Gastrocnemius medialis (tissue), 4 donors: Measurements from ENCODE around the gene TEX48. TPM values are rescaled to one million over a fixed set of nuclear protein-coding genes. Genes with fewer than 3 reads are reported as not detected.

Experiments
- ATAC-seq, 2 donors: fragments of 150-250 bp; one replicate each; pipeline ENCODE4 v1.9.1; 2016
- DNase-seq, 2 donors: peaks; one replicate each; pipeline ENCODE4 v3.0.0-alpha.2; 2019
- H3K27ac ChIP-seq, 4 donors: fragments of 200-600 bp; sonication (generic); 1 replicate in 1 of 4; 2 replicates in 3 of 4; pipeline ENCODE4 v1.5.1; 2016 to 2018; ENCODE audit warnings: mild to moderate bottlenecking in 2 of 4, moderate library complexity in 1 of 4
- H3K27me3 ChIP-seq, 3 donors: fragments of 200-600 bp; sonication (generic) in 2 of 3; 1 replicate in 1 of 3; 2 replicates in 2 of 3; pipeline versions ENCODE4 v1.5.1 to v1.6.0; 2016 to 2019; ENCODE audit warnings: mild to moderate bottlenecking in 1 of 3, moderate library complexity in 1 of 3
- H3K36me3 ChIP-seq, 2 donors: fragments of 200-600 bp; sonication (generic) in 1 of 2; one replicate each; pipeline ENCODE4 v1.5.1; 2017 to 2018
- H3K4me1 ChIP-seq, 2 donors: fragments of 200-600 bp; sonication (generic) in 1 of 2; one replicate each; pipeline ENCODE4 v1.5.1; 2016 to 2017; ENCODE audit warnings: mild to moderate bottlenecking in 2 of 2
- H3K4me3 ChIP-seq, 4 donors: fragments of 200-600 bp; sonication (generic) in 3 of 4; 1 replicate in 1 of 4; 2 replicates in 3 of 4; pipeline ENCODE4 v1.5.1; 2016 to 2019; ENCODE audit warnings: mild to moderate bottlenecking in 2 of 4
- H3K9me3 ChIP-seq, 3 donors: fragments of 200-600 bp; sonication (generic) in 2 of 3; 1 replicate in 1 of 3; 2 replicates in 2 of 3; pipeline ENCODE4 v1.5.1; 2016 to 2019
- CTCF ChIP-seq, 5 experiments: fragments of 450-650 bp in 3 of 5; fragments of 200-600 bp in 2 of 5; sonication (generic) in 2 of 5; IDR thresholded peaks in 4 of 5; conservative IDR thresholded peaks in 1 of 5; 1 replicate in 4 of 5; 2 replicates in 1 of 5; pipeline ENCODE4 v1.5.1; 2016 to 2019; ENCODE audit warnings: antibody characterized with exemption in 5 of 5, mild to moderate bottlenecking in 3 of 5, moderate library complexity in 3 of 5
- POLR2A ChIP-seq, 2 donors: fragments of 450-650 bp; IDR thresholded peaks; one replicate each; pipeline ENCODE4 v1.6.1; 2017; ENCODE audit warnings: antibody characterized with exemption in 2 of 2, mild to moderate bottlenecking in 2 of 2, moderate library complexity in 2 of 2
- in situ Hi-C, 4 donors: fragments of 200-750 bp; cut with MboI; loops; one replicate each; pipeline versions ENCODE4 v1.15.0 to v1.8.0; 2017; ENCODE audit warnings: low sequenced_read_pairs in 4 of 4
- intact Hi-C: fragments of 100-400 bp; cut with DNase I; formaldehyde crosslinking; loops from one replicate; pipeline ENCODE4 v1.15.1; 2023; ENCODE audit warnings: low total_unique reads
- total RNA-seq, 4 donors: library from RNA; depleted of rRNA; stranded (reverse); fragments of >200 nt; gene quantifications; one replicate each; pipeline versions ENCODE4 v1.1.0 to v1.2.3, GENCODE V29; 2016

The TEX48 gene
- total RNA-seq, 4 donors from 2014 or later = not detected

- Histone ChIP-seq H3K9me3 (no peaks in the 10 kb centered on the region), H3K36me3 (no peaks in the 10 kb centered on the region), H3K4me1 (no peaks in the 10 kb centered on the region), H3K27me3 (peaks cover 0 to 3% (median 0%) of the 10 kb centered on the region in 3 donors), H3K4me3 (no peak overlapping the region), H3K27ac (no peak overlapping the region)
- DNase-seq (no peak), ATAC-seq (no peak)
- intact Hi-C loops (no loop called here), in situ Hi-C loops (loop anchor here in 2 of 4 donors (10.0 to 25.0 kb wide), 2 partner anchors 336 to 834 kb away; no protein-coding TSS in a partner anchor)
- TF ChIP-seq CTCF (IDR thresholded peaks at IDR 0.05 in 4 of 5, conservative IDR thresholded peaks at IDR 0.05 in 1 of 5) (no peak), POLR2A (IDR thresholded peaks at IDR 0.05) (no peak)
Observed at GRCh38 chr9:114678795-114679194, 3.2 kb downstream of the TEX48 start.

GRCh38 chr9:114678130-114678529, 3.9 kb downstream of the TEX48 start:
- TF ChIP-seq CTCF (IDR thresholded peaks at IDR 0.05 in 4 of 5, conservative IDR thresholded peaks at IDR 0.05 in 1 of 5) = no peak
- TF ChIP-seq POLR2A (IDR thresholded peaks at IDR 0.05) = no peak
- H3K4me1 ChIP-seq = no peaks in the 10 kb centered on the region
- H3K9me3 ChIP-seq = no peaks in the 10 kb centered on the region
- no peak for DNase-seq
- H3K27me3 ChIP-seq = peaks cover 0 to 3% (median 0%) of the 10 kb centered on the region in 3 donors
- no peak for ATAC-seq
- no peak overlapping the region for H3K27ac ChIP-seq
- intact Hi-C loops (no loop called here), in situ Hi-C loops (loop anchor here in 2 of 4 donors (10.0 to 25.0 kb wide), 2 partner anchors 337 to 834 kb away; no protein-coding TSS in a partner anchor)
- H3K36me3 ChIP-seq = no peaks in the 10 kb centered on the region
- no peak overlapping the region for H3K4me3 ChIP-seq

GRCh38 chr9:114677418-114677817, 4.6 kb downstream of the TEX48 start:
- H3K4me1 ChIP-seq = no peaks in the 10 kb centered on the region
- in situ Hi-C loops (loop anchor here in 2 of 4 donors (10.0 to 25.0 kb wide), 2 partner anchors 337 to 835 kb away; no protein-coding TSS in a partner anchor), intact Hi-C loops (no loop called here)
- no peak overlapping the region for H3K27ac ChIP-seq
- no peak overlapping the region for H3K4me3 ChIP-seq
- H3K9me3 ChIP-seq = no peaks in the 10 kb centered on the region
- DNase-seq = no peak
- TF ChIP-seq POLR2A (IDR thresholded peaks at IDR 0.05) (no peak), CTCF (IDR thresholded peaks at IDR 0.05 in 4 of 5, conservative IDR thresholded peaks at IDR 0.05 in 1 of 5) (no peak)
- no peak for ATAC-seq
- no peaks in the 10 kb centered on the region for H3K36me3 ChIP-seq
- peaks cover 0 to 3% (median 0%) of the 10 kb centered on the region in 3 donors for H3K27me3 ChIP-seq

- no peak overlapping the region for H3K27ac ChIP-seq
- no peak overlapping the region for H3K4me3 ChIP-seq
- DNase-seq = no peak
- no peaks in the 10 kb centered on the region for H3K4me1 ChIP-seq
- no peak for TF ChIP-seq CTCF (IDR thresholded peaks at IDR 0.05 in 4 of 5, conservative IDR thresholded peaks at IDR 0.05 in 1 of 5)
- no peak for TF ChIP-seq POLR2A (IDR thresholded peaks at IDR 0.05)
- H3K27me3 ChIP-seq = peaks cover 0 to 3% (median 0%) of the 10 kb centered on the region in 3 donors
- intact Hi-C loops (no loop called here), in situ Hi-C loops (loop anchor here in 2 of 4 donors (10.0 to 25.0 kb wide), 2 partner anchors 338 to 835 kb away; no protein-coding TSS in a partner anchor)
- H3K9me3 ChIP-seq = no peaks in the 10 kb centered on the region
- no peaks in the 10 kb centered on the region for H3K36me3 ChIP-seq
- ATAC-seq = no peak
Observed at GRCh38 chr9:114676901-114677300, 5.1 kb downstream of the TEX48 start.
